OCI-LY1 (cell line): ENCODE measurements around the gene CA9.

Experiments used
- CTCF ChIP-seq: fragments of 200-600 bp; sonication (generic), shearing (Covaris generic); IDR thresholded peaks from 2 replicates; pipeline ENCODE4 v1.5.1; 2017; ENCODE audit warnings: mild to moderate bottlenecking, antibody characterized with exemption, low read length, moderate library complexity, mixed read lengths
- EZH2 ChIP-seq: fragments of 200-600 bp; sonication (generic), shearing (Covaris generic); IDR thresholded peaks from 2 replicates; pipeline ENCODE4 v1.8.0; 2017; ENCODE audit warnings: borderline replicate concordance, mixed run types, mild to moderate bottlenecking, antibody characterized with exemption, low read length, moderate library complexity, mixed read lengths

- TF ChIP-seq CTCF (no peak), EZH2 (no peak)
Observed at GRCh38 chr9:35662437-35662836, 11.3 kb upstream of the CA9 start.
